Measurements from ENCODE around the gene KCNG2.

Gene KCNG2

GRCh38 chr18:79769698-79770500 is 27.8 kb upstream of the KCNG2 start:
- no peak for DNase-seq

- no peak for DNase-seq
Measured at GRCh38 chr18:79770501-79770815, 27.3 kb upstream of the KCNG2 start.

- DNase-seq, result no peak
Measured at GRCh38 chr18:79770826-79771225, 26.9 kb upstream of the KCNG2 start.

- no peak for DNase-seq
Measured at GRCh38 chr18:79771446-79772107, 26.2 kb upstream of the KCNG2 start.

GRCh38 chr18:79772108-79772864 is 25.5 kb upstream of the KCNG2 start:
- DNase-seq, result no peak

- no peak for DNase-seq
Measured at GRCh38 chr18:79772865-79773696, 24.7 kb upstream of the KCNG2 start.

GRCh38 chr18:79774111-79774510 is 23.6 kb upstream of the KCNG2 start:
- DNase-seq, result no peak

- no peak for DNase-seq
Measured at GRCh38 chr18:79775441-79776221, 22.1 kb upstream of the KCNG2 start.

- DNase-seq, result no peak
Measured at GRCh38 chr18:79776674-79777073, 21.1 kb upstream of the KCNG2 start.

GRCh38 chr18:79778291-79778791 is 19.4 kb upstream of the KCNG2 start:
- DNase-seq, result no peak

- DNase-seq, result no peak
Measured at GRCh38 chr18:79779021-79779699, 18.6 kb upstream of the KCNG2 start.

GRCh38 chr18:79779700-79780190 is 18.0 kb upstream of the KCNG2 start:
- no peak for DNase-seq

GRCh38 chr18:79780547-79780946 is 17.2 kb upstream of the KCNG2 start:
- DNase-seq, result no peak

- DNase-seq, result no peak
Measured at GRCh38 chr18:79781331-79781941, 16.3 kb upstream of the KCNG2 start.

- DNase-seq, result no peak
Measured at GRCh38 chr18:79782566-79783308, 15.0 kb upstream of the KCNG2 start.

GRCh38 chr18:79784071-79784913 is 13.4 kb upstream of the KCNG2 start:
- DNase-seq, result no peak

GRCh38 chr18:79784965-79785770 is 12.6 kb upstream of the KCNG2 start:
- DNase-seq, result no peak

- DNase-seq, result no peak
Measured at GRCh38 chr18:79785831-79786230, 11.9 kb upstream of the KCNG2 start.

Measured in activated CD4-positive, CD25-positive, alpha-beta regulatory T cell treated with anti-CD3 and anti-CD28 coated beads, Interleukin-2, amount 50 U/mL, for 72 hours (primary cell).